OCI-LY3 (cell line): ENCODE results near the gene PTX4.

Experiments used
- CTCF ChIP-seq: fragments of 200-600, 300-600 bp; sonication (generic); IDR thresholded peaks from 2 replicates; pipeline ENCODE4 v1.5.1; 2014; ENCODE audit warnings: antibody characterized with exemption, low read length, low read depth
- EZH2phosphoT487 ChIP-seq: fragments of 200-600 bp; shearing (Covaris generic); IDR thresholded peaks from 2 replicates; pipeline ENCODE4 v1.6.1; 2018; ENCODE audit warnings: antibody characterized with exemption, mixed run types, low read depth

GRCh38 chr16:1519831-1520230 lies 31.1 kb upstream of the PTX4 start:
- no peak for TF ChIP-seq CTCF
- TF ChIP-seq EZH2phosphoT487: no peak
